ENCODE data around the gene GBP2. TPM values are rescaled to one million over a fixed set of nuclear protein-coding genes. Genes with fewer than 3 reads are reported as not detected.
A peak's percentile ranks its signal among the peaks of the same experiment; 100 is the strongest.

Gene GBP2
- total RNA-seq, 4 donors from 2014 or later = 23.6 to 97.7 (median 54.2) TPM

DNA sequence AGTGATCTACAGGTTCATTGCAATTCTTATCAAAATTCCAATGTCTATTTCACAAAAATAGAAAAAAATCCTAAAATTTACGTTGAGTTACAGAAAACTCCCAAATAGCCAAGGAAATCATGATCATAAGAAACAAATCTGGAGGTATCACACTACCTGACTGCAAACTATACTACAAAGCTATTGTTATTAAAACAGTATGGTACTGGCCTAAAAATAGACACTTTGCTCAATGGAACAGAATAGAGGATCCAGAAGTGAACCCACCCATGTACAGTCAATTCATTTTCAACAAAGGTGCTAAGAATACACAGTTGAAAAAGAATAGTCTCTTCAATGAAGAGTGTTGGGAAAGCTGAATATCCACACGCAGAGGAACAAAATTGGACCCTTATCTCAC lies 30.2 kb downstream of the GBP2 start:
- Histone ChIP-seq H3K36me3 (no peaks in the 10 kb centered on the region), H3K4me3 (no peak overlapping the region), H3K27ac (no peak overlapping the region), H3K9me3 (peaks cover 0 to 4% (median 4%) of the 10 kb centered on the region in 3 donors), H3K4me1 (no peaks in the 10 kb centered on the region), H3K27me3 (no peaks in the 10 kb centered on the region)
- intact Hi-C loops (cut with DNase I) = no loop called here
- WGBS, 2 donors = 90 to 93% methylated on average over 2 of the region's 2 CpGs
- TF ChIP-seq, protein P1, sequence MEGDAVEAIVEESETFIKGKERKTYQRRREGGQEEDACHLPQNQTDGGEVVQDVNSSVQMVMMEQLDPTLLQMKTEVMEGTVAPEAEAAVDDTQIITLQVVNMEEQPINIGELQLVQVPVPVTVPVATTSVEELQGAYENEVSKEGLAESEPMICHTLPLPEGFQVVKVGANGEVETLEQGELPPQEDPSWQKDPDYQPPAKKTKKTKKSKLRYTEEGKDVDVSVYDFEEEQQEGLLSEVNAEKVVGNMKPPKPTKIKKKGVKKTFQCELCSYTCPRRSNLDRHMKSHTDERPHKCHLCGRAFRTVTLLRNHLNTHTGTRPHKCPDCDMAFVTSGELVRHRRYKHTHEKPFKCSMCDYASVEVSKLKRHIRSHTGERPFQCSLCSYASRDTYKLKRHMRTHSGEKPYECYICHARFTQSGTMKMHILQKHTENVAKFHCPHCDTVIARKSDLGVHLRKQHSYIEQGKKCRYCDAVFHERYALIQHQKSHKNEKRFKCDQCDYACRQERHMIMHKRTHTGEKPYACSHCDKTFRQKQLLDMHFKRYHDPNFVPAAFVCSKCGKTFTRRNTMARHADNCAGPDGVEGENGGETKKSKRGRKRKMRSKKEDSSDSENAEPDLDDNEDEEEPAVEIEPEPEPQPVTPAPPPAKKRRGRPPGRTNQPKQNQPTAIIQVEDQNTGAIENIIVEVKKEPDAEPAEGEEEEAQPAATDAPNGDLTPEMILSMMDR (IDR thresholded peaks at IDR 0.05) = no peak
- no peak for TF ChIP-seq POLR2A (IDR thresholded peaks at IDR 0.05)
- no peak for DNase-seq

DNA sequence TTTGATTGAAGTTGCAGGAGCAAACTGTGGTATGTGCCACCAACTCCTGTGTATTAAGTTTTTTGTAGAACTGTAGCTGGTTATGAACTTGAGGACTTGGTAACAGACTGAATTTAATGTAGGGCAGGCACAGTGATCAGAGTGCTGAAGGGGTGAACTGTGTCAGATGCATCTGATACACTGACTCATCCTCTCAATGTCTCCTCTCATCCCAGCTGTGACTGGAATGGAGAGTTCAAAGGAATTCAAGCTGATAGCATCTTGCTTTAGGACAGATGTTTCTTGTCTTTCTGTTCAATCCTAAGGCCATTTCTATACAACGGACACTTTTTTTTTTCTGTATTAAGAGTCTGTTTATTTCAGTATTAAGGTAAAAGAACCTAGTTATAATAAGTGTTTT lies 36.0 kb downstream of the GBP2 start:
- Histone ChIP-seq H3K27ac (no peak overlapping the region), H3K9me3 (no peaks in the 10 kb centered on the region), H3K36me3 (no peaks in the 10 kb centered on the region), H3K27me3 (no peaks in the 10 kb centered on the region), H3K4me3 (no peak overlapping the region), H3K4me1 (no peaks in the 10 kb centered on the region)
- intact Hi-C loops (cut with DNase I) = no loop called here
- no peak for DNase-seq
- WGBS, 2 donors = 70 to 91% methylated on average over 1 of the region's 1 CpG
- TF ChIP-seq, protein P1 (IDR thresholded peaks at IDR 0.05) = no peak
- no peak for TF ChIP-seq POLR2A (IDR thresholded peaks at IDR 0.05)

DNA sequence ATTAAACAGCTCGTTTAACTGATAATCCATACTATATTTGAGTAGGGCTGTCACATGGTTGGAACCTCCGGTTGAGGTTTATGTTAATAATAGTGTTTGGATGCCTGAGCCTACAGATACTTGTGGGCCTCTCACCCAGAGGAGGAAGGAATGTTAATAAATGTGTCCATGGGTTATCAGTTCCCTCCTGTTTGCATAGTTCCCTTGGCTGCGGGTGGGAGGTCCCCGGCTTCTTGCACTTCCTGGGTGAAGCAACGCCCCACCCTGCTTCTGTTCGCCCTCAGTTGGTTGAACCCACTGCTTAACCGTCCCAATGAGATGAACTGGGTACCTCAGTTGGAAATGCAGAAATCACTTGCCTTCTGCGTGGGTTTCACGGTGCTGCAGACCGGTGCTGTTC lies 37.3 kb downstream of the GBP2 start:
- TF ChIP-seq, protein P1 (IDR thresholded peaks at IDR 0.05) = no peak
- no peak for TF ChIP-seq POLR2A (IDR thresholded peaks at IDR 0.05)
- Histone ChIP-seq H3K36me3 (no peaks in the 10 kb centered on the region), H3K9me3 (no peaks in the 10 kb centered on the region), H3K27me3 (no peaks in the 10 kb centered on the region), H3K4me1 (no peaks in the 10 kb centered on the region), H3K27ac (no peak overlapping the region), H3K4me3 (no peak overlapping the region)
- WGBS, 2 donors = 59 to 66% methylated on average over 6 to 7 of the region's 10 CpGs
- no peak for DNase-seq
- intact Hi-C loops (cut with DNase I) = no loop called here

DNA sequence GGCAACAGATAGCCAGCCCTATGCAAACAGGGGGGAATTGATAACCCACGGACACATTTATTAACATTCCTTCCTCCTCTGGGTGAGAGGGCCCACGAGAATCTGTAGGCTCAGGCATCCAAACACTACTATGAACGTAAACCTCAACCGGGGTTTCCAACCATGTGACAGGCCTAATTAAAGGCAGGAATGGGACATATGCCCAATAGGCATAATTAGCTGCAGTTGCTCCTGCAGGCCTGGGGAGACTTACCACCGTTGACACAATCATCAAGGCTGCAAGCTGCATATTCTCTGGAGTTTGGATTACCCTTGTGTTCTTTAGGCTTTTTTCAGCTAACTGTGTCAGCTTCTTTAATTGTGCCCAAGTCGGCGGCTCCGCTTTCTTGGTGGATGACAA lies 38.7 kb downstream of the GBP2 start:
- no peak for TF ChIP-seq POLR2A (IDR thresholded peaks at IDR 0.05)
- TF ChIP-seq, protein P1 (IDR thresholded peaks at IDR 0.05) = no peak
- no peak for DNase-seq
- intact Hi-C loops (cut with DNase I) = no loop called here
- 81 to 84% methylated on average over 8 of the region's 8 CpGs for WGBS, 2 donors
- no peak overlapping the region for H3K27ac ChIP-seq
- no peaks in the 10 kb centered on the region for H3K9me3 ChIP-seq
- H3K4me3 ChIP-seq = no peak overlapping the region
- no peaks in the 10 kb centered on the region for H3K36me3 ChIP-seq
- H3K4me1 ChIP-seq = no peaks in the 10 kb centered on the region
- H3K27me3 ChIP-seq = no peaks in the 10 kb centered on the region

DNA sequence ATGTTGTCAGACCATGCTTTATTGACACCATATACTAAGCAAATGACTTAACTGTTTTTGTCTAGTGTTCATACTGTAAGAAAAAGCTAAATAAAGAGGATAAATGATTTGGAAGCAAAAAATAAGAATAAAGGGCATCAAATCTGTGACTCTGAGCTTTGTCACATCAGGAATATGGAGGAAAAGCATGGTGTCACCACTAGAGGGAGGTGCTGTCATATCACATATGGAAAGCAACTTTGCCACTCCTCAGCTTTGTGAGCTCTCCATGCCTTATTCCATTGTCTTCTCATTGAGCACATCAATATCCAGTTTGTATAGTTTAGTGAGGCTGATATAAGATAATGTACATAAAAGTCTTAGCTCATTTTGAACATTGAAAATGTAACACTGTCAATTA lies 40.1 kb downstream of the GBP2 start:
- Histone ChIP-seq H3K27me3 (no peaks in the 10 kb centered on the region), H3K36me3 (no peaks in the 10 kb centered on the region), H3K27ac (no peak overlapping the region), H3K4me1 (no peaks in the 10 kb centered on the region), H3K9me3 (no peaks in the 10 kb centered on the region), H3K4me3 (no peak overlapping the region)
- DNase-seq = no peak
- TF ChIP-seq, protein P1 (IDR thresholded peaks at IDR 0.05) = peak in 5 of 6 experiments; percentile 38 to 81 (median 53)
- TF ChIP-seq POLR2A (IDR thresholded peaks at IDR 0.05) = no peak
- intact Hi-C loops (cut with DNase I) = no loop called here
